Calu3 (cell line): ENCODE results near the gene DNAH9. TPM values are rescaled to one million over a fixed set of nuclear protein-coding genes. Genes with fewer than 3 reads are reported as not detected.

ENCODE experiments used
- BruUV-seq: library from RNA; stranded (reverse); fragments of 400-500 nt; replicated peaks from 2 replicates; lab custom pipeline; 2021; lab: Mats Ljungman, UMichigan
- CTCF ChIA-PET: fragments of 300-600 bp; sonication (Branson Sonifier 250); formaldehyde crosslinking; loops from one replicate; lab custom pipeline; 2022; ENCODE audit warnings: antibody characterized with exemption; lab: Charles Lee
- DNase-seq: peaks from one replicate; pipeline ENCODE4 v3.0.0; 2022
- H3K27ac Mint-ChIP-seq: one replicate; pipeline ENCODE4 v1.8.0; 2022; ENCODE audit warnings: mixed read lengths; ENCODE audit not compliant: unreplicated experiment
- H3K27me3 Mint-ChIP-seq: one replicate; pipeline ENCODE4 v1.8.0; 2022; ENCODE audit warnings: mixed read lengths; ENCODE audit not compliant: unreplicated experiment
- H3K36me3 Mint-ChIP-seq: one replicate; pipeline ENCODE4 v1.8.0; 2022; ENCODE audit warnings: mild to moderate bottlenecking, moderate library complexity, mixed read lengths; ENCODE audit not compliant: insufficient read depth, unreplicated experiment
- H3K4me1 Mint-ChIP-seq: one replicate; pipeline ENCODE4 v1.8.0; 2022; ENCODE audit warnings: mild to moderate bottlenecking, low read depth, mixed read lengths; ENCODE audit not compliant: unreplicated experiment
- H3K4me3 Mint-ChIP-seq: one replicate; pipeline ENCODE4 v1.8.0; 2022; ENCODE audit warnings: mild to moderate bottlenecking, low read depth, moderate library complexity, mixed read lengths; ENCODE audit not compliant: unreplicated experiment
- H3K9me3 Mint-ChIP-seq: one replicate; pipeline ENCODE4 v1.8.0; 2022; ENCODE audit warnings: low read depth, mixed read lengths; ENCODE audit not compliant: unreplicated experiment
- CTCF ChIP-seq: fragments of 200-600 bp; IDR thresholded peaks from one replicate; pipeline ENCODE4 v1.8.0; 2022; ENCODE audit warnings: antibody characterized with exemption; ENCODE audit not compliant: unreplicated experiment
- intact Hi-C: fragments of 100-400 bp; cut with micrococcal nuclease; formaldehyde crosslinking; loops from one replicate; pipeline ENCODE4 v1.10.0; 2022; ENCODE audit not compliant: unreplicated experiment
- total RNA-seq: library from RNA; stranded (reverse); gene quantifications from 2 replicates; pipeline ENCODE4 v1.2.3, GENCODE V29; 2022

DNAH9 gene
- total RNA-seq, 1 experiment from 2014 or later: 0.19 TPM

- Mint-ChIP-seq H3K36me3 (no peaks in the 10 kb centered on the region), H3K4me3 (no peak overlapping the region), H3K9me3 (peaks cover 20% of the 10 kb centered on the region), H3K27me3 (no peaks in the 10 kb centered on the region), H3K27ac (no peak overlapping the region), H3K4me1 (no peaks in the 10 kb centered on the region)
- intact Hi-C loops: no loop called here
- TF ChIP-seq CTCF: no peak
- DNase-seq: no peak
- no TSS peak for BruUV-seq
- CTCF ChIA-PET: no interaction called here
Measured at GRCh38 chr17:11848330-11848729, 250.1 kb downstream of the DNAH9 start.

GRCh38 chr17:11852231-11852630, 254.0 kb downstream of the DNAH9 start:
- H3K27ac Mint-ChIP-seq: no peak overlapping the region
- CTCF ChIA-PET: no interaction called here
- intact Hi-C loops: no loop called here
- no TSS peak for BruUV-seq
- no peaks in the 10 kb centered on the region for H3K27me3 Mint-ChIP-seq
- H3K4me1 Mint-ChIP-seq: no peaks in the 10 kb centered on the region
- no peak for TF ChIP-seq CTCF
- H3K36me3 Mint-ChIP-seq: no peaks in the 10 kb centered on the region
- peaks cover 24% of the 10 kb centered on the region for H3K9me3 Mint-ChIP-seq
- no peak overlapping the region for H3K4me3 Mint-ChIP-seq
- DNase-seq: no peak

- intact Hi-C loops: no loop called here
- H3K36me3 Mint-ChIP-seq: no peaks in the 10 kb centered on the region
- DNase-seq: no peak
- no peak overlapping the region for H3K27ac Mint-ChIP-seq
- BruUV-seq: no TSS peak
- H3K9me3 Mint-ChIP-seq: peaks cover 22% of the 10 kb centered on the region
- H3K27me3 Mint-ChIP-seq: no peaks in the 10 kb centered on the region
- CTCF ChIA-PET: no interaction called here
- H3K4me3 Mint-ChIP-seq: no peak overlapping the region
- no peaks in the 10 kb centered on the region for H3K4me1 Mint-ChIP-seq
- TF ChIP-seq CTCF: no peak
Measured at GRCh38 chr17:11852912-11853311, 254.6 kb downstream of the DNAH9 start.

- no peak overlapping the region for H3K27ac Mint-ChIP-seq
- intact Hi-C loops: no loop called here
- peaks cover 21% of the 10 kb centered on the region for H3K9me3 Mint-ChIP-seq
Measured at GRCh38 chr17:11853321-11854151, 255.3 kb downstream of the DNAH9 start.

More at GRCh38 chr17:11853321-11854151, 255.3 kb downstream of the DNAH9 start:
- Mint-ChIP-seq H3K4me1 (no peaks in the 10 kb centered on the region), H3K27me3 (no peaks in the 10 kb centered on the region), H3K36me3 (no peaks in the 10 kb centered on the region), H3K4me3 (no peak overlapping the region)
- no peak for DNase-seq
- TF ChIP-seq CTCF: no peak
- CTCF ChIA-PET: no interaction called here
- BruUV-seq: no TSS peak
